GM12875 (cell line): ENCODE results near the gene GTSF1L.

Experiments used
- H3K4me3 ChIP-seq: one replicate; pipeline ENCODE4 v1.5.1; 2011; ENCODE audit warnings: low read depth, low read length, control low read depth
- CTCF ChIP-seq: IDR thresholded peaks from 2 replicates; pipeline ENCODE4 v1.5.1; 2011; ENCODE audit warnings: low read depth, mild to moderate bottlenecking, control low read depth, inconsistent platforms, low read length, moderate library complexity, borderline replicate concordance; ENCODE audit not compliant: insufficient read depth

The GTSF1L gene

GRCh38 chr20:43746344-43747137 is 19.7 kb upstream of the GTSF1L start:
- H3K4me3 ChIP-seq = no peak overlapping the region
- TF ChIP-seq CTCF = no peak

- H3K4me3 ChIP-seq = no peak overlapping the region
- TF ChIP-seq CTCF = no peak
Measured at GRCh38 chr20:43744966-43745730, 18.3 kb upstream of the GTSF1L start.

GRCh38 chr20:43744151-43744611 is 17.4 kb upstream of the GTSF1L start:
- TF ChIP-seq CTCF = no peak
- no peak overlapping the region for H3K4me3 ChIP-seq

GRCh38 chr20:43740642-43741041 is 13.8 kb upstream of the GTSF1L start:
- no peak for TF ChIP-seq CTCF
- no peak overlapping the region for H3K4me3 ChIP-seq

GRCh38 chr20:43739148-43739749 is 12.4 kb upstream of the GTSF1L start:
- TF ChIP-seq CTCF = no peak

GRCh38 chr20:43737925-43738324 is 11.1 kb upstream of the GTSF1L start:
- no peak for TF ChIP-seq CTCF
- no peak overlapping the region for H3K4me3 ChIP-seq

More at GRCh38 chr20:43739148-43739749, 12.4 kb upstream of the GTSF1L start:
- H3K4me3 ChIP-seq = no peak overlapping the region
